HTERT RPE-1 (cell line): ENCODE results near the gene MATK.

ENCODE experiments used
- in situ Hi-C: fragments of 300-500 bp; cut with MboI; formaldehyde crosslinking; loops from 4 replicates; pipeline ENCODE4 v1.14.3; 2020; ENCODE audit warnings: low sequenced_read_pairs

The MATK gene

GRCh38 chr19:3751236-3751635 lies 34.9 kb downstream of the MATK start:
- in situ Hi-C loops = no loop called here

DNA sequence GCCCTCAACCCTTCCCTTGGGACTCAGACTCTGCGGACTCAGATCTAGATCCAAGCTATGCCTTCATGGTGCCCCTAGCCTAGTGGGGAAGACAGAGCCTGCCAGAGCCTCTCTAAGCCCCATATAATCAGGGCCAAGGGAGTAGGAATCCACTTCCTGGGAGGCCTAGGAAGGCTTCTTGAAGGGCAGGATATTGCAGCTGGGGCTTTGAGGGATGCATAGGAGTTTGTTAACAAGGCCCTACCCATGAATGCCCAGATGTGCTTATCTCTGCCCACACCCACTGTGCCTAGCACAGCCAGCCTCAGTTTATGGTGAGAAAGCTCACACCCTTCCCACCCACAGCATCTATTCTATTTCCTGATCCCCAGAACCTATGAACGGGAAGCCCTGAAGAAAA lies 36.0 kb downstream of the MATK start:
- in situ Hi-C loops = no loop called here

GRCh38 chr19:3748965-3749364 lies 37.2 kb downstream of the MATK start:
- in situ Hi-C loops = no loop called here

- in situ Hi-C loops = no loop called here
These were observed 39.7 kb downstream of the MATK start for GRCh38 chr19:3746371-3747056.

DNA sequence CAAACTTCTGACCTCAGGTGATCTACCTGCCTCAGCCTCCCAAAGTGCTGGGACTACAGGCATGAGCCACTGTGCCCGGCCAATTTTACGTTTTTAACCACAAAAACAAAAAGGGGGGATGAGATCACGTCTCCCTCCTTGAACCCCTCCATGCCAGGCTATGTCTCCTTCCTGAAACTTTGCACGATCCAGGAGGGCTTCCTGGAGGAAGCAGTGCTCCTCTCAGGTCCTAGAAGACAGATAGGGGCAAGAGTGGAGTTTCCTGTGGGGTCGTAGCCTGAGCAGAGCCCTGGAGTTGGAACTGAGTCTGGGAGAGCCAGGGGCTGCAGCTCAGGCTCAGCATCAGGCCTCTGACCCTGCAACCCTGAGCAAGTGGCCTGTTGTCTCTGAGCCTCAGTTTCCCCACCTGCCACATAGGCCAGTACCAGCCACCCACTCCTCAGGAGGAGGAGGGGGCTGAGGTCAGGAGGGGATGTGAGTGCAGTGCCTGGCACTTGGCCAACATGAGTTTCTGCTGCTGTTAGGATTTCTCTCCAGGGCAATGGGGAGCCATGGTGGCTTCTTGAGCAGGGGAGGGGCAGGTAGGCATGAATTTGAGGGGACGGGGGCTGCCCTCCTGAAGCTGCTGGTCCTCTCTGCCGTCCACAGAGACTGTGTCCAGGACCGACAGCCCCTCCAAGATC lies 40.7 kb downstream of the MATK start:
- in situ Hi-C loops = no loop called here

- in situ Hi-C loops = no loop called here
These were observed 42.7 kb downstream of the MATK start for GRCh38 chr19:3743486-3743885.

- in situ Hi-C loops = no loop called here
These were observed 45.8 kb downstream of the MATK start for GRCh38 chr19:3740431-3740830.

- in situ Hi-C loops = no loop called here
These were observed 47.5 kb downstream of the MATK start for GRCh38 chr19:3738477-3739220.

- in situ Hi-C loops = no loop called here
These were observed 48.5 kb downstream of the MATK start for GRCh38 chr19:3737487-3738205.

DNA sequence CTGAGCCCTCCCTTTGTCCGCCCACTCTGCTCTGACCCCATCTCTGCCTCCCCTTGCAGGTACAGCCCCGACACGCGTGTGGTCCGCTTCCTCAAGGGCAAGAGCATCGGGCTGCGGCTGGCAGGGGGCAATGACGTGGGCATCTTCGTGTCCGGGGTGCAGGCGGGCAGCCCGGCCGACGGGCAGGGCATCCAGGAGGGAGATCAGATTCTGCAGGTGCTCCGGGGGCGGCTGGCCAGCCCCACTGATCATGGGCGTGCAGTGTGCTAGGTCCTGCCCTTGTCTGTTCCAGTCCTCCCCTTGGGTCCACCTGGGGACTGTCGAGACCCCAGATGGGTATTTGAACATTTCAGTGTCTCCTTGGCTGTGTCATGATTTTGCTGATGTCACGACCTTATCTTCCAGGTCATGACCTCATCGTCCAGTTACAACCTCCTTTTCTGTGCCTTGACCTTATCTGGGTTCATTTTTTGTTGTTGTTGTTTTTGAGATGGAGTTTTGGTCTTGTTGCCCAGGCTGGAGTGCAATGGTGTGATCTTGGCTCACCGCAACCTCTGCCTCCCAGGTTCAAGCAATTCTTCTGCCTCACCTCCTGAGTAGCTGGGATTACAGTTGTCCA lies 50.0 kb downstream of the MATK start:
- in situ Hi-C loops = no loop called here

DNA sequence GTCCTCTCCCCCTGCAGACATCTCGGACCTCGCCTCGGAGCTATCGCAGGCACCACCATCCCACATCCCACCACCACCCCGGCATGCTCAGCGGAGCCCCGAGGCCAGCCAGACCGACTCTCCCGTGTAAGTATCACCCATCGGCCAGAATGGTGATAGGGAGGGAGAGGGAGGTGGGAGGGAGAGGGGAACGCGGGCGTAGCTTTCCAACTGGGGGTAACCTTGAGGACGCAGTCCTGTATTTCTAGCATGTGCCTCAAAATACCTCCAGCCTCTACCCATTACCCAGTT lies 51.9 kb downstream of the MATK start:
- in situ Hi-C loops = no loop called here

DNA sequence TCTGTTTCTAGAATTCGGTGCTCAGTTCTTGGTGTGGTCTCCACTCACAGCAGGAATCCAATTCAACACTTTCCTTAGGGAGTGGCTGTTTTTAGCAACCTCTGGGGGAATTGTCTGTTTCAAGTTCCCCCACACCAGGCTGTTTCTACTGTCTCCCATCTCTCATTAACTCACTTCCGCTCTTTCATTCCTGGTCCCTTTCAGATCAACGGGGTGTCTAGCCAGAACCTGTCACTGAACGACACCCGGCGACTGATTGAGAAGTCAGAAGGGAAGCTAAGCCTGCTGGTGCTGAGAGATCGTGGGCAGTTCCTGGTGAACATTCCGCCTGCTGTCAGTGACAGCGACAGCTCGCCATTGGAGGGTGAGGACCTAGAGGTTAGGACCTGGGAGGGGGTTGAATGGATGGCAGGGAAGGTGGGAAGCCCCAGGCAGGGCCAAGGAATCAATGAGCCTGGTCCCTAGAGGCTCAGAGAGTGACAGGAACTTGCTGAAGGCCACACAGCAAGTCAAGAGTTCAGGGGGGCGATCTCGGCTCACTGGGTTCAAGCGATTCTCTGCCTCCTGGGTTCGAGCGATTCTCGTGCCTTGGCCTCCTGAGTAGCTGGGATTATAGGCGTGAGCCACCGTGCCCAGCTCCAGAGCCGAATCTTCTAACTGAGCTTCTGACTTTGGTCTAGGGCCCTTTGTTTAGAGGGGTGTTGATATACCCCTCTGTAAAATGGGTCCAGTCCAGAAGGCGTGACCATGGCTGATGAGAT lies 52.5 kb downstream of the MATK start:
- in situ Hi-C loops = no loop called here

DNA sequence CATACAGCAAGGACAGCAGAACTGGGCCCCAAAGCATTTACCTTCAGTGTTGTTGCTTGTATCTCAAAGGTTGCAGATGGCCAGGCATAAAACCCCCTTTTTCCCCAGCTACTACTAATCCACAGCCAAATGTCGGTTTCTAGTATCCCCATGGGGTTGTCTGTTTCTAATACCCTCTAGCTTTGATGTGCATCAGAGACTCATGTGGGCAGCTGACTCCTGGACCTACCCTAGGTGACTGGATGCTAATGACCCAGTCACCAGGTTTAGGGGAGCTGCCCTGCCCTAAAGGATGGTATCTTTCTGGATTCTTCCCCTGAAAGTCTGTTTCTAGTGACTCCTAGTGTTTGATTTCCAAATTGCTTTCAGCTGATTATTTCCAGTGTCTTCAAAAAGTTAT lies 54.1 kb downstream of the MATK start:
- in situ Hi-C loops = no loop called here

GRCh38 chr19:3730457-3730958 lies 55.7 kb downstream of the MATK start:
- in situ Hi-C loops = no loop called here
